22Rv1 (cell line): Measurements from ENCODE around the gene POMZP3.
"Not testable (repeated sequence)": the region's sequence is repeated elsewhere in the genome, so short reads cannot be mapped to it uniquely, and the experiment has no call there.

Experiments
- ZFX ChIP-seq: fragments of 450-650 bp; IDR thresholded peaks from 2 replicates; pipeline ENCODE4 v1.6.1; 2017; ENCODE audit warnings: antibody characterized with exemption, borderline replicate concordance
- TF ChIP-seq, protein P1 (sequence below): fragments of 450-650 bp; IDR thresholded peaks from 2 replicates; pipeline ENCODE4 v1.5.1; 2017; ENCODE audit warnings: mild to moderate bottlenecking

DNA sequence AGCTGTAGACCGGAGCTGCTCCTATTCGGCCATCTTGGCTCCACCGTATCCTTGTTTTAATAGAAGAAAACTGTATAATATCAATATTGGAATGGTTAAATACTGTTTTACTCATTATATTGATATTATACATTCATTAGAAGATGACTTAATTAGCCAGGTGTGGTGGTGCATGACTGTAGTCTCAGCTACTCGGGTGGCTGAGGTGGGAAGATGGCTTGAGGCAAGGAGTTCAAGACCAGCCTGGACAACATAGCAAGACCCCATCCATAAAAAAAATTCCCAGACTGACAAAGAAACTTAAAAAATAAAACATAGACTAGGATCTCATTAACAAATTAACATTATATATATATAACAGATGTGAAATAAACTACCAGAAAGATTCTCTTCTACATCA, 59.8 kb downstream of the POMZP3 start:
- TF ChIP-seq, protein P1, sequence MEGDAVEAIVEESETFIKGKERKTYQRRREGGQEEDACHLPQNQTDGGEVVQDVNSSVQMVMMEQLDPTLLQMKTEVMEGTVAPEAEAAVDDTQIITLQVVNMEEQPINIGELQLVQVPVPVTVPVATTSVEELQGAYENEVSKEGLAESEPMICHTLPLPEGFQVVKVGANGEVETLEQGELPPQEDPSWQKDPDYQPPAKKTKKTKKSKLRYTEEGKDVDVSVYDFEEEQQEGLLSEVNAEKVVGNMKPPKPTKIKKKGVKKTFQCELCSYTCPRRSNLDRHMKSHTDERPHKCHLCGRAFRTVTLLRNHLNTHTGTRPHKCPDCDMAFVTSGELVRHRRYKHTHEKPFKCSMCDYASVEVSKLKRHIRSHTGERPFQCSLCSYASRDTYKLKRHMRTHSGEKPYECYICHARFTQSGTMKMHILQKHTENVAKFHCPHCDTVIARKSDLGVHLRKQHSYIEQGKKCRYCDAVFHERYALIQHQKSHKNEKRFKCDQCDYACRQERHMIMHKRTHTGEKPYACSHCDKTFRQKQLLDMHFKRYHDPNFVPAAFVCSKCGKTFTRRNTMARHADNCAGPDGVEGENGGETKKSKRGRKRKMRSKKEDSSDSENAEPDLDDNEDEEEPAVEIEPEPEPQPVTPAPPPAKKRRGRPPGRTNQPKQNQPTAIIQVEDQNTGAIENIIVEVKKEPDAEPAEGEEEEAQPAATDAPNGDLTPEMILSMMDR, result not testable (repeated sequence)
- TF ChIP-seq ZFX, result not testable (repeated sequence)
